GM21717 (cell line): ENCODE results near the gene ZEB1.
"Not testable (repeated sequence)": the region's sequence is repeated elsewhere in the genome, so short reads cannot be mapped to it uniquely, and the experiment has no call there.

Experiments used
- ATAC-seq: cut with Tn5 transposase; IDR thresholded peaks from one replicate; pipeline ENCODE4 v1.9.1; 2021; ENCODE audit warnings: mild to moderate bottlenecking, moderate library complexity; ENCODE audit not compliant: unreplicated experiment

The ZEB1 gene

DNA sequence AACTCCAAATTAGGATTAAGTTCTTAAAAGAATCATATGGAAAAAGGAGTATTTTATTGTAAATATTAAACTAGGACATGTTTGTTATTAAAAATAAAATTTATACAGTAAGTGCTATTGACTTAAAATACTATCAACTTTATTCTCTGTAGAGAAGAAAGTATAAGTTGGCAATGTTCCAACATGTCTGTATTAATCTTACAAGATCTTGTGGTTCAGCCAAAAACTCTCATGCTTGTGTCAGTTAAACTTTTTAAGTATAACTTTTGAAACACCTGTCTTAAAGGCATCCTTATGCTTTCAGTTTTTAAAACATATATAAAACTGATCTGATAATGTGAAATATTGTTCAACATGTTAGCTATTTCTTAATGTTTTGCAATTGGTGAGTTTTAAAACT lies 160.7 kb downstream of the ZEB1 start:
- no peak for ATAC-seq

GRCh38 chr10:31483546-31483945 lies 164.5 kb downstream of the ZEB1 start:
- ATAC-seq: no peak

GRCh38 chr10:31484431-31485135 lies 165.6 kb downstream of the ZEB1 start:
- ATAC-seq: no peak

DNA sequence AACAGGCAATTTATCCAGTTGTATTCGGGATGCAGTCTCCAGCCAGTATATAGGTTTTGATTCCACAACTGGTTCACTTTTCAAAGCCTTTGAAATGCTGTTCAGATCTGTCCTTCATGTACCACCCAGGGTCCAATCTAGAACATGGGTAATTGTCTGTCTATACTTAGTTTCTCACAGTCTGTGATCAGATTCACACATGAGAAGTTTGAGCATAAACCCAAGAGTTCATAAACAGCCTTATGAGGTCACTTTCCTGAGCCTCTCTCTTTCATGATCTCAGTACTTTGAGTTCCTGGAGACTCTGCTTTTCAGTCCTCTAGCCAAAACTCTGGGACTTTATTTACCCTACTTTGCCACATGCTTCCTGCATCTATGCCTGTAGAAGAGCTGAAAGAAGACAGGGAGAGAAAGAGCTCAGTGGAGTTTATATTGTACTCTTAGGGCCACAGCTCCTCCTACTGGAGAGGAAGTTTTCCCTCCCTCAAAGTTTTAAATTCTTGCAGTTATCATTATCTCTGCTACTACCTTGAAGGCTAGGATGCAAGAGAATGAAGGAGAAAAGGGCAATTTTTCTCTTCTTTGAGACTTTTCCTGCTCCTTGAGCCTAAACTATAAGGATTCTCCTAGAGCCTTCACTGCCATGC lies 172.0 kb downstream of the ZEB1 start:
- ATAC-seq: no peak

GRCh38 chr10:31507427-31507826 lies 188.4 kb downstream of the ZEB1 start:
- ATAC-seq: no peak

- no peak for ATAC-seq
Observed at GRCh38 chr10:31508234-31508633, 189.2 kb downstream of the ZEB1 start.

- no peak for ATAC-seq
Observed at GRCh38 chr10:31508882-31509281, 189.9 kb downstream of the ZEB1 start.

GRCh38 chr10:31509989-31510388 lies 191.0 kb downstream of the ZEB1 start:
- no peak for ATAC-seq

DNA sequence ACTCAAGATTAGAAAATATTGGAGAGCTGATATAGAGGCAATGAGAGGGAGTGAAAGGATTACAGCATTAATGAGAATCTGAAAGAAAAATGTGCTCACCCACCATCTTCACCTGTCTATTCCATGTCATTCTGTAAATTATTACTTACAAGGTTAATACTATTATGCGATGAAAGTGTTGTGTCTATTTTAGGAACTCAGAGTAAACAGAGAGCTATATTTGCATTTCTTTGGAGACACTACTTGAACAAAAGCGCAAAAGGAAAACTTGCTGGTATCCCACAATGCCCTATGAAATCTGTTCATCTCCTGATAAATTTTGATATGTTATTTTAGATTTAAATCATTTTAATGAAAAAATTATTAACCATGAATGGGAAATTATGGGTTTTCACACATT lies 196.1 kb downstream of the ZEB1 start:
- ATAC-seq: no peak

DNA sequence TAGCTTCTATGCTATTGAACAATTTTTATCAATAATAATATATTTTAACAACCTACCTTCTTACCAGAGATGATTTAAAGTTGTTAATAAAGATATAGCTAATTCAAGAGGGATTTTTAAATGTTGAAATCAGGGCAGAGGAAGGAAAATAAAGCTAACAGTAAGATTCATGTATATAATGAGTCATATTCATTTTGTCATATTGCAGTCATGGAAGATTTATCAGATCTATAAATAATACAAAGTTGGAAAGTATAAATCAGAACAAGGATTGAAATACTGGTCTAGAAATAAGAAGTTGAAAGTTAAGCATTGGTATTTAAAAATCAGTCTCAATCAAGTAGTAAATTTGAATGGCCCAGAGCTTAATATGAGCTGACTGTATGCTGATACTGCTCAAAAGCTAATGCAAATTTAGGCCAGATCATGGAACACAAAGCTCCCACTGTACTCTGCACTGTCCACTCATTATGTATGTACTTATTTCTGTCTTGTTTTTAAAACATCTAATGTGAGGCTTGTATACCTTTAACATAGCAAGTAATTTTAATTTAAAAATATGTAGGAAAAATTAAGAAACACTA lies 196.9 kb downstream of the ZEB1 start:
- ATAC-seq: no peak

DNA sequence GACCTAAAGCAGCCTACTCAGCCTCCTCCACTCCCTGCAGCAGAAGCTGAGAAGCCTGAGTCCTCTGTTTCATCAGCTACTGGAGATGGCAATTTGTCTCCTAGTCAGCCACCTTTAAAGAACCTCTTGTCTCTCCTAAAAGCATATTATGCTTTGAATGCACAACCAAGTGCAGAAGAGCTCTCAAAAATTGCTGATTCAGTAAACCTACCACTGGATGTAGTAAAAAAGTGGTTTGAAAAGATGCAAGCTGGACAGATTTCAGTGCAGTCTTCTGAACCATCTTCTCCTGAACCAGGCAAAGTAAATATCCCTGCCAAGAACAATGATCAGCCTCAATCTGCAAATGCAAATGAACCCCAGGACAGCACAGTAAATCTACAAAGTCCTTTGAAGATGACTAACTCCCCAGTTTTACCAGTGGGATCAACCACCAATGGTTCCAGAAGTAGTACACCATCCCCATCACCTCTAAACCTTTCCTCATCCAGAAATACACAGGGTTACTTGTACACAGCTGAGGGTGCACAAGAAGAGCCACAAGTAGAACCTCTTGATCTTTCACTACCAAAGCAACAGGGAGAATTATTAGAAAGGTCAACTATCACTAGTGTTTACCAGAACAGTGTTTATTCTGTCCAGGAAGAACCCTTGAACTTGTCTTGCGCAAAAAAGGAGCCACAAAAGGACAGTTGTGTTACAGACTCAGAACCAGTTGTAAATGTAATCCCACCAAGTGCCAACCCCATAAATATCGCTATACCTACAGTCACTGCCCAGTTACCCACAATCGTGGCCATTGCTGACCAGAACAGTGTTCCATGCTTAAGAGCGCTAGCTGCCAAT lies 202.2 kb downstream of the ZEB1 start:
- ATAC-seq: no peak

DNA sequence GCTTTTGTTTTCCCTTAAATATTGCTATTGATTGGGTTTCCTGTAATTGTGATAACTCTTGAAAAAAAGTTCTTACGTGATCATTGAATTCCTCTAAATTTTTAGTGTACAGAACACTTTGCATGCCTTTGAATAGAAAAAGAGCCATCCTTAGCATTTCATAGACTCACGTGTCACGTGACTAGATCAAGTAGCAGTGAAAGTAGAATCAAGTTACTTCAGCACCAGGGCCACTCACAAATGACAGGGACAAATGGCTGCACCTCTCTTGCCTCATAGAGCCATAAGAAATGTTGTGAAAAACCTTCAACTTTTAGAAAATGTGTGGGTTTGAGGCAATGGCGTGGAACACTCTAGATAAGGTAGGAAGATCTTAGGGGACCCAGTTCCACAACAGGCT lies 203.8 kb downstream of the ZEB1 start:
- ATAC-seq: no peak

- ATAC-seq: no peak
Observed at GRCh38 chr10:31524460-31524859, 205.4 kb downstream of the ZEB1 start.

DNA sequence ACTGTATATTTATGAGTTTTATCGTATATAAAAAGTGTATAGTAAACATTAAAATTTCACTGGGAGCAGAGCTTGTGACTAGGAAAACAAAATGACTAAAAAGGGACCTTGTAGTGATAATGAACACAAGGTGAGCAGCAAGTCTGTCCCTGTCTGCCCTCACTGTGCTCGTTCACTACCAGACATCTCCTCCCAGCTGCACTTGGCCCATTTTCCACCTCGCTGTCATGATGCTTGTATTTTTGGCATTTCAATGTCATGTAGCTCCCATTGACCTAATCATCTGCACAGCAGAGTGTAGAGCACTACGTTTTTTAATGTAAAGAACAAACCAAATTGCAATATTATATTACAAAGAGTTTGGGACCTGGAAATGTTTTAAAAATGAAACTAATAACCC lies 207.2 kb downstream of the ZEB1 start:
- ATAC-seq: no peak

- ATAC-seq: no peak
Observed at GRCh38 chr10:31526681-31527080, 207.7 kb downstream of the ZEB1 start.

- no peak for ATAC-seq
Observed at GRCh38 chr10:31528831-31529230, 209.8 kb downstream of the ZEB1 start.

DNA sequence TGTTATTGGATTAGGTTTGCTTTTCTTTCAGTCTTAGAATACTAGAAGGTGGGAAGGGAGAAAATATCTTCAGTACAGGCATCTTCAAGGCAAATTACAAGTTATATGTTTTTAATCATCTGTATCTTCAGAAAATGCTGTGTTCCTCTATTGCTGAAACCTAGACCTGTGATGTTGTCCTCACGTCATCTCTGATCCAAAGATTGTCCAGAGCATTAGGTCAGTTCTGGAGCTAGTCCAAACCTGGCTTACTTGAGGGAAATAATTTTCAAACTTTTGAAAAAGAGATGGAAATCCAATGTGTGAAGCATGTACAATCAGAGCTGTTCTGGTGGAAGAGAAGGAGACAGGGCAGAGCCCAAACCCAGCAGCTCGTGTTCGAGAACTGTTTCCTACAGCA lies 217.3 kb downstream of the ZEB1 start:
- ATAC-seq: no peak

- no peak for ATAC-seq
Observed at GRCh38 chr10:31549896-31550295, 230.9 kb downstream of the ZEB1 start.

GRCh38 chr10:31554556-31554955 lies 235.5 kb downstream of the ZEB1 start:
- no peak for ATAC-seq

DNA sequence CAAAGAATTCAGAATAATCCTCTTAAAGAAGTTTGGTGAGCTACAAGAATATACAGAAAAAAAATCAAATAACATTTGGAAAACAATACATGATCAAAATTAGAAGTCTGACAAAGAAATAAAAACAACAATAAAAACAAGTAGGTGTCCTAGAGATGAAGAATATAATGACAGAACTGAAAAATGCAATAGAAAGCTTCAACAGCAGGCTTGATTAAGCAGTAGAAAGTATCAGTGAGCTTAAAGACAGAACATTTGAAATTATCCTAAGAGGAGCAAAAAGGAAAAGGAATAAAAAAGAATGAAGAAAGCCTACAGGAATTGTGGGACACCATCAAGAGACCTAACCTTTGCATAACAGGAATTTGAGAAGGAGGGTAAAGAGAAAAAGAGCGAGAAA lies 238.8 kb downstream of the ZEB1 start:
- ATAC-seq: no peak

DNA sequence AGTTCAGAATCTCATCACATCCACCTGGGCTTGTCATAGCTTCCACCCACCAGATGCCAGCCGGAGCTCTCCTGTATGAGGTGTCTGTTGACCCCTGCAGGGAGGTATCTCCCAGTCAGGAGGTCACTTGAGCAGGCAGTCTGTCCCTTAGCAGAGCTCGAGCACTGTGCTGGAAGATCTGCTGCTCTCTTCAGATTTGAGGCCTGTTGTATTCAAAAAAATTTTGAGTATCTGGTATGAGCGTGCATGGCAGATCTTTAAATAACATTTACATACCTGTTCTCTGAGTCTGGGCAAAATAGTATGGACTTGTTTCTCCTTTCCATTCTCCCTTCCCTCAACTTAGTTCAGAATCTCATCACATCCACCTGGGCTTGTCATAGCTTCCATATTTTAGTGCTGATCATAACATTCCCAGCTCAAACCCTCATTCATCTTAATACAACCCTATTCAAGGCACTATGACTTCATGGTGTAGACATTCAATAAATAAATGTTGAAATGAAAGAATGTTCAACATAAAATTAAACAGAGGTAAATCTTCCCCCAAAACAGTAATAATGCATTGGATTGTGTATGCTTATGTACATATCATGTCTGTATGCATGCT lies 249.3 kb downstream of the ZEB1 start:
- not testable (repeated sequence) for ATAC-seq
